IPS DF 4.7 (cell line): ENCODE data around the gene NOL11.
A peak's percentile ranks its signal among the peaks of the same experiment; 100 is the strongest.
"Not testable (repeated sequence)": the region's sequence is repeated elsewhere in the genome, so short reads cannot be mapped to it uniquely, and the experiment has no call there.

Source experiments
- DNase-seq: peaks from one replicate; pipeline ENCODE4 v3.0.0-alpha.2; 2013; ENCODE audit warnings: low spot score; ENCODE audit errors: extremely low read depth

NOL11 gene

GRCh38 chr17:67717624-67718324 lies at the start of gene NOL11:
Gene NOL11 (plus strand): TSS chr17:67717936. CDS start chr17:67717948, 12 bp downstream.
- peak; percentile 90 for DNase-seq

GRCh38 chr17:67671493-67671892 lies 46.2 kb upstream of the NOL11 start:
- no peak for DNase-seq

GRCh38 chr17:67672592-67673335 lies 45.0 kb upstream of the NOL11 start:
- DNase-seq: no peak

DNA sequence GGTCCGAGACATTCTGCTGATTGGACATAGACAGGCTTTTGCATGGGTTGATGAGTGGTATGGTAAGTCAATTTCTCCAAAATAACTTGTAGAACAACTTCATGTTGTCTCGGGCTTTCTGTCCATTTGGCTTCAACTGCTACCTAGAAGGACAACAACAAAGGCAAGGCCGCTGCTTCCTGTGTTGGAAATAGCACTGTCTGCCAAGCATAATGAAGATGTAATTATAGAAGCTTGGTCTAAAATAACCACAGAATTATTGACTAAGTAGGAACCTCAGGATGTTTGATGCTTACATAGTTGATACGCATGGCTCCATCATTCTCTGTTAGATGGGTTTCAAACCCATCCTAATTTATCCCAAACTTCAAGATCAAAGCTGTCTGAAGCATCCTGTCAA lies 42.3 kb upstream of the NOL11 start:
- DNase-seq: no peak

GRCh38 chr17:67676305-67676704 lies 41.4 kb upstream of the NOL11 start:
- no peak for DNase-seq

DNA sequence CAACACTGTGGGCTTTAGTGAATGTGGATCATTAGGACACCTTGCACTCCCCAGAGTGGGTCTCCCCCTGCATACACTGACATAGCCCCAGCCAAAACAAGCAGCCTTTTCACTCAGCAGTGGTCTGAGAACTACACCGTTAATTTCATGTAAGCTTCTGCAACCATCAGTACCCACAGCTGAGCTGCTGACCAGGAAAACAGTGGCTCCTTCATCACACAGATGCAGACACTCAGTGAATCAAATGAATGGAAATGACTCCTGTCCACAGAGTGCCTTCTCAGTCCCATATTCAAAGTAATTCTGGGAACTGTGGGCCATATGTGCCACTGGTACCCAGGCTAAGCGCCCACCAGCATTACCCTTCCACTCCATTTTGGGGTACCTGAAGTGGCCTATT lies 39.3 kb upstream of the NOL11 start:
- no peak for DNase-seq

DNA sequence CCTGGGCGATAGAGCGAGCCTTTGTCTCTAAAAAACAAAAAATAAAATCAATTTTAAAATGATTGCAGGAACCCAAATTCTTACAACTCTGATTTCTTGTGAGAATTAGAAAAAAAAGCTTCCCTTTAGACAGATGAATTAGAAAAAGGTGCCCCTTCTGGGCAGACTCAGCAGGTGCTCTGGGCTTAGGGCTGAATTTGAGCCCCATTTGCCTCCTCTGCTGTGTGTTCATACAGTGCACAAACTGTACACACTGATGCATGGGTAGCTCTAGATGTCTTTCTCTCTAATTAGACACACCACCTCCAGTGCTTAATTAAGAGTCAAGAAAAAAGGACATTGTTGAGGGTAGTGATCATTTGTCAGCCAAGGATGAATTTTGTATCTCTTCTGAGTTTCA lies 38.5 kb upstream of the NOL11 start:
- no peak for DNase-seq

GRCh38 chr17:67679721-67680120 lies 38.0 kb upstream of the NOL11 start:
- DNase-seq: no peak

- no peak for DNase-seq
Measured at GRCh38 chr17:67680445-67681224, 37.1 kb upstream of the NOL11 start.

DNA sequence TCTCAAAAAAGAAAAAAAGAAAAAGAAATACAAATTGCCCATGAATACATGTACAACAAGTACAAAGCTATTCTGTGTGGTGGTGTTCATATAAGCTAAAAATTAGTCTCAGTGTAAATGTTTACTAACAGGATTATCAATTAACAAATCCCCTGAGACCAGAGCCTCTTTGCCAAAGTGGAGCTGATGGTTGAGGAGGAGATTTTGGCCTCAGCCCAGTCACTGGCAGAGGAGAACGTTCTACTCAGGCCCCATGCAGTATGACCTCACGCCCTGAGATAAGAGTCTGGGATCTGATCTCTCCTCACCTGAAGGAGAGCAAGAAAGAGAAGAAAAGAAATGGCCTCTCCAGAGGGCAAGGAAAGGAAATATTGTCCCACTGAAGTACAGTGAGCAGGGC lies 35.5 kb upstream of the NOL11 start:
- DNase-seq: no peak

- DNase-seq: no peak
Measured at GRCh38 chr17:67685351-67685750, 32.4 kb upstream of the NOL11 start.

- no peak for DNase-seq
Measured at GRCh38 chr17:67686241-67686640, 31.5 kb upstream of the NOL11 start.

DNA sequence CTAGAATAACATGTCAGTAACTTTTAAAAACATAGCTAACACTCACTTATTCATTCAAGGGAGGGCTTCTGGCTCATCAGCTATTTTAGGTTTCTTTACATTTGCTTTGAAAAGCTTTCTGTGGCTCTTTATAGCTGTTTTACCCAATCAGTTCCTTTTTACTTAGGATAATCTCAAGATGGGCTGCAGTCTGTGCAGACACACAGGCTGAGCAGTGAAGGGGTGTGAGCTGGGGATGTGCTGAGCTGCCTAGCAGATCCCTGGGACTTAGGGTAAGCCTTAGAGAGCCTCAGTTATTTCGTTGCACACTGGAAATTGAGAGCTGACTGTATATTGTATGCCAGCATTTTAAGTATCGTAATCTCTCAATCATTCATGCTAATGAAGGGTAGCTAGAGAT lies 30.2 kb upstream of the NOL11 start:
- no peak for DNase-seq

- peak; percentile 19 for DNase-seq
Measured at GRCh38 chr17:67689534-67690177, 28.1 kb upstream of the NOL11 start.

GRCh38 chr17:67693811-67694210 lies 23.9 kb upstream of the NOL11 start:
- DNase-seq: no peak

- no peak for DNase-seq
Measured at GRCh38 chr17:67696347-67696746, 21.4 kb upstream of the NOL11 start.

- DNase-seq: no peak
Measured at GRCh38 chr17:67696853-67697498, 20.8 kb upstream of the NOL11 start.

GRCh38 chr17:67700037-67700724 lies 17.6 kb upstream of the NOL11 start:
- DNase-seq: no peak

GRCh38 chr17:67700725-67701119 lies 17.0 kb upstream of the NOL11 start:
- DNase-seq: no peak

GRCh38 chr17:67702861-67703260 lies 14.9 kb upstream of the NOL11 start:
- DNase-seq: not testable (repeated sequence)

DNA sequence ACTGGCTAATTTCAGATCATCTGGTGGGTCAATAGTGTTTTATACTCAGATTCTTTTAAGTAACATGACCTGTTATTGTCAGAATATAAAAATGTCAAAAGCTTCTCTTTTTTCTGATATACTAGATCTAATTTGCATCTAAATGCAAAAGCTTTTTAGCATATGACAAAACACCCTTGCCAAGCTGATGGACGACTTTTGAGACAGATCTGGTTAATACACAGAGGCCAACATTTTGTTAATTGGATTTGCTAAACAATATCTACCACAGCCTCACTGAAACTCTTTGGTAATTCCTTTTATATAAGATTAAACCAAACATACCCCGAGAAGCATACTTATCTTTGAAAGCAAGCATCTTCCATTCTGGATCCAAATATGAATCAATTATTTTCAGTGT lies 10.3 kb upstream of the NOL11 start:
- no peak for DNase-seq
